ENCODE measurements around the gene RPS27.

Gene RPS27

DNA sequence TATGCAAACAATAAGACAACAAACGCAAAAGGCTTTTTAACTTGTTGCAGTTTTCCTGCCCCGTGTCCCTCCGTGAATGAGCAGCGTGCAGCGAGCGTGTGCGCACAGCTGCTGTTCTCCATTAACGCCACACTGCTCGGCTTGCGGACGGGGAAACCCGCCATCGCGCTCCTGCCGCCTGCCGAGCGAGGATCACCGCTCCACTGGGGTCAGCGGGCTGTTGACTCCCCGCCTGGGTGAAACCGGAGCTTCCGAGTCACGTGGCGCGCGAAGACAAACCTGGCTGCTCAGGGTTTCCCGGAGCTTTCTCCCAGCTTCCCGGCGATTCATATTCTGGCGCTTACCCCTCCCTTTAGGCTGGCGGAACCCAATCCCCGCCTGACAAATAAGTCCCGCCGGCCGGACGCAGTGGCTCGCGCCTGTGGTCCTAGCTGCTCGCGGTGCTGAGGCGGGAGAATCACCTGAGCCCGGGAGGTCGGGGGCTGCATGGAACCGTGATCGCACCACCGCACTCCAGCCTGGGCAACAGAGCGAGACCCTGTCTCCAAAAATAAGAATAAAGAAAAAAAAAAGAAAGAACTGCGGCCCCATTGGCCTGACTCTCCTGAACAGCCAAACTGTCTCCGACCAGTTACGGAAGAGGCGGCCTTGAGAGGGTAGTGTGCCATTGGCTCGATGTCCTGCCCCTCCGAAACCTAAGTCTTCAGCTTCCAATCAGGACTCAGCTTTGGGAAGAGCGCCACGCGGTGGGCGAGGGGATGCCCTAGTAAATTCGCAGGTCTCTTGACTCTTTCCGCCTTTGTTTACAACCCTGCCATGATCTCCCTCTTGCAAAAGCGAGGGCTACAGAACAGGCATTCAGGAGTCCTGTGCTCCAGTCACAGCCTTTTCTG, 23.2 kb upstream of the RPS27 start, which contains the start of gene CREB3L4:
Gene CREB3L4 (plus strand): TSS at position 796 of the 893 bp plus-strand sequence. CDS start 624 bp downstream, outside the sequence.
- Histone ChIP-seq H3K36me3 (ENCODE audit: control insufficient read depth, insufficient read depth, low read length) (no peaks in the 10 kb centered on the region), H3K9me3 (ENCODE audit: control insufficient read depth, low read length) (no peaks in the 10 kb centered on the region), H3K4me3 (ENCODE audit: low read depth, low read length) (peak within 1 kb of the TSS; percentile 80), H3K27me3 (ENCODE audit: control insufficient read depth, insufficient read depth, low read length) (no peaks in the 10 kb centered on the region), H3K9ac (no peak within 1 kb of the TSS), H2AFZ (peak within 1 kb of the TSS; percentile 89), H3K27ac (peak within 1 kb of the TSS; percentile 88), H3K4me2 (ENCODE audit: low read length) (peak within 1 kb of the TSS; percentile 82), H3K79me2 (peaks cover 3% of the 10 kb centered on the region), H3K4me1 (peaks cover 11% of the 10 kb centered on the region)
- TF ChIP-seq, protein P1, sequence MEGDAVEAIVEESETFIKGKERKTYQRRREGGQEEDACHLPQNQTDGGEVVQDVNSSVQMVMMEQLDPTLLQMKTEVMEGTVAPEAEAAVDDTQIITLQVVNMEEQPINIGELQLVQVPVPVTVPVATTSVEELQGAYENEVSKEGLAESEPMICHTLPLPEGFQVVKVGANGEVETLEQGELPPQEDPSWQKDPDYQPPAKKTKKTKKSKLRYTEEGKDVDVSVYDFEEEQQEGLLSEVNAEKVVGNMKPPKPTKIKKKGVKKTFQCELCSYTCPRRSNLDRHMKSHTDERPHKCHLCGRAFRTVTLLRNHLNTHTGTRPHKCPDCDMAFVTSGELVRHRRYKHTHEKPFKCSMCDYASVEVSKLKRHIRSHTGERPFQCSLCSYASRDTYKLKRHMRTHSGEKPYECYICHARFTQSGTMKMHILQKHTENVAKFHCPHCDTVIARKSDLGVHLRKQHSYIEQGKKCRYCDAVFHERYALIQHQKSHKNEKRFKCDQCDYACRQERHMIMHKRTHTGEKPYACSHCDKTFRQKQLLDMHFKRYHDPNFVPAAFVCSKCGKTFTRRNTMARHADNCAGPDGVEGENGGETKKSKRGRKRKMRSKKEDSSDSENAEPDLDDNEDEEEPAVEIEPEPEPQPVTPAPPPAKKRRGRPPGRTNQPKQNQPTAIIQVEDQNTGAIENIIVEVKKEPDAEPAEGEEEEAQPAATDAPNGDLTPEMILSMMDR (IDR thresholded peaks at IDR 0.05) = peak; percentile 28

DNA sequence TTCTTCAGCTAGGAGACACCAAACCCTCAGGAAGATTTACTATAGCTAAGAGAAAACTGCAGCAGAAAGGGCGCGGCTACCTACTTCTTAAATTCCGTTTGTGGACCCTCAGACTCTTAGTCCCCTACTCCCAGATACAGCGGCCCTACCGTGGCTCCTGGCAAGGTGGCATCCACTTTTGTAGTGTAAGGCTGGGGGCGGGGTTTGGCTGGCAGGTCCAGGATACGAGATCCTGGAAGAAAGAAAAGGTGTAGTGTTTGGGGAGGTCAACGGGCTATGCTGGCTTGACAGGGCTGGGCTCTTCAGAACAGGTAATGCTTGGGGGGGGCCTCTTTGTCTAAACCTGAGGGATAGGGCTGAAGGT, 22.6 kb upstream of the RPS27 start:
- Histone ChIP-seq H3K36me3 (ENCODE audit: control insufficient read depth, insufficient read depth, low read length) (no peaks in the 10 kb centered on the region), H3K79me2 (peaks cover 2% of the 10 kb centered on the region), H3K4me3 (ENCODE audit: low read depth, low read length) (peak overlapping the region; percentile 80), H3K27ac (peak overlapping the region; percentile 88), H3K9ac (no peak overlapping the region), H3K9me3 (ENCODE audit: control insufficient read depth, low read length) (no peaks in the 10 kb centered on the region), H3K27me3 (ENCODE audit: control insufficient read depth, insufficient read depth, low read length) (no peaks in the 10 kb centered on the region), H2AFZ (peak overlapping the region; percentile 89), H3K4me2 (ENCODE audit: low read length) (peak overlapping the region; percentile 82), H3K4me1 (peaks cover 7% of the 10 kb centered on the region)
- TF ChIP-seq, protein P1 (IDR thresholded peaks at IDR 0.05) = no peak

DNA sequence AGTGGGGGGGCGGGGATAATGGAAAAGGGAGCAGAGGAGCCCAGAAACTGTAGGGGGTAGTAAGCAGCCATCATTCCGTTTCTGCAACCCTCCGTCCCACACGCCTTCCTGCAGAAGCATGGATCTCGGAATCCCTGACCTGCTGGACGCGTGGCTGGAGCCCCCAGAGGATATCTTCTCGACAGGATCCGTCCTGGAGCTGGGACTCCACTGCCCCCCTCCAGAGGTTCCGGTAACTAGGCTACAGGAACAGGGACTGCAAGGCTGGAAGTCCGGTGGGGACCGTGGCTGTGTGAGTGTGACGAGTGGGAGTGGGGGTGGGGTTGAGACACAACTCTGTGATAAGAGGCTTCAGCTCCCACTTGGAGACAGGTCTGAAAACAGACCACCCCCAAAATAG, 22.2 kb upstream of the RPS27 start:
- H3K79me2 ChIP-seq = no peaks in the 10 kb centered on the region
- peak overlapping the region; percentile 80 for H3K4me3 ChIP-seq (ENCODE audit: low read depth, low read length)
- no peaks in the 10 kb centered on the region for H3K9me3 ChIP-seq (ENCODE audit: control insufficient read depth, low read length)
- no peak overlapping the region for H3K27ac ChIP-seq
- TF ChIP-seq, protein P1 (IDR thresholded peaks at IDR 0.05) = no peak
- peak overlapping the region; percentile 89 for H2AFZ ChIP-seq
- no peaks in the 10 kb centered on the region for H3K27me3 ChIP-seq (ENCODE audit: control insufficient read depth, insufficient read depth, low read length)
- no peak overlapping the region for H3K9ac ChIP-seq
- peaks cover 7% of the 10 kb centered on the region for H3K4me1 ChIP-seq
- peak overlapping the region; percentile 82 for H3K4me2 ChIP-seq (ENCODE audit: low read length)
- H3K36me3 ChIP-seq (ENCODE audit: control insufficient read depth, insufficient read depth, low read length) = no peaks in the 10 kb centered on the region

DNA sequence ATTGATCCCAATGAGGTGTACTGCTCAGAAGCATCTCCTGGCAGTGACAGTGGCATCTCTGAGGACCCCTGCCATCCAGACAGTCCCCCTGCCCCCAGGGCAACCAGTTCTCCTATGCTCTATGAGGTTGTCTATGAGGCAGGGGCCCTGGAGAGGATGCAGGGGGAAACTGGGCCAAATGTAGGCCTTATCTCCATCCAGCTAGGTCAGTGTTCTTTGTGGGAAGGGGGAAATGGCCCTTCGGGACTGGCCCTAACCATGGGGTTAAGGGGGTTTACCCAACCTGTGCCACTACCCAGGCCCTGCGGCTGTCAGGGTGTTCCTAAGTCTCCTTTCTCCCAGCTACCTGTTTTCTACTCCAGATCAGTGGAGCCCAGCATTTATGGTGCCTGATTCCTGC, 21.6 kb upstream of the RPS27 start:
- Histone ChIP-seq H3K4me3 (ENCODE audit: low read depth, low read length) (no peak overlapping the region), H3K27ac (no peak overlapping the region), H3K4me1 (peaks cover 7% of the 10 kb centered on the region), H3K79me2 (no peaks in the 10 kb centered on the region), H3K4me2 (ENCODE audit: low read length) (no peak overlapping the region), H3K27me3 (ENCODE audit: control insufficient read depth, insufficient read depth, low read length) (no peaks in the 10 kb centered on the region), H3K9ac (no peak overlapping the region), H3K9me3 (ENCODE audit: control insufficient read depth, low read length) (no peaks in the 10 kb centered on the region), H3K36me3 (ENCODE audit: control insufficient read depth, insufficient read depth, low read length) (no peaks in the 10 kb centered on the region), H2AFZ (no peak overlapping the region)
- TF ChIP-seq, protein P1 (IDR thresholded peaks at IDR 0.05) = no peak
